Measurements from ENCODE around the gene NIPBL. TPM values are rescaled to one million over a fixed set of nuclear protein-coding genes. Genes with fewer than 3 reads are reported as not detected.
"Not testable (repeated sequence)": the region's sequence is repeated elsewhere in the genome, so short reads cannot be mapped to it uniquely, and the experiment has no call there.

The NIPBL gene
- total RNA-seq, 1 experiment from 2014 or later = 43.6 TPM

DNA sequence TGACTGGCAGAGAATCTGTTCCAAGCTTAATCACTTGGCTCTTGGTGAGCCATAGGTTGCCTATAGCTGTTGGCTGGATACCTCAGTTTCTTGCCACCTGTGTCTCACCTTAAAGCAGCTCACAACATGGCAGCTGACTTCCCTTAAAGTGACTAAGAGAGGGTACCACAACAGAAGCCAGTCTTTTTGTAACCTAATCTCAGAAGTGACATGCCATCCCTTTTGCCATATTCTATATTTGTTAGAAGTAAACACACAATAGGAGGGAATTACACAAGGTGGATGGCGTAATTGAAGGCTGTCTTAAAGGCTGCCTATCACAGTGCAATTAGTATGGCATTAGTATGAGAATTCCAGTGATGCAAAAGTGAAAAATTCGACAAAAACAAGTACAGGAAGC is 28.1 kb downstream of the NIPBL start:
- no peak for DNase-seq
- Histone ChIP-seq H3K4me1 (no peaks in the 10 kb centered on the region), H3K9me3 (replicated peaks) (peaks cover 12% of the 10 kb centered on the region), H3K36me3 (no peaks in the 10 kb centered on the region), H3K27ac (no peak overlapping the region), H3K4me3 (no peak overlapping the region), H3K27me3 (no peaks in the 10 kb centered on the region)

DNA sequence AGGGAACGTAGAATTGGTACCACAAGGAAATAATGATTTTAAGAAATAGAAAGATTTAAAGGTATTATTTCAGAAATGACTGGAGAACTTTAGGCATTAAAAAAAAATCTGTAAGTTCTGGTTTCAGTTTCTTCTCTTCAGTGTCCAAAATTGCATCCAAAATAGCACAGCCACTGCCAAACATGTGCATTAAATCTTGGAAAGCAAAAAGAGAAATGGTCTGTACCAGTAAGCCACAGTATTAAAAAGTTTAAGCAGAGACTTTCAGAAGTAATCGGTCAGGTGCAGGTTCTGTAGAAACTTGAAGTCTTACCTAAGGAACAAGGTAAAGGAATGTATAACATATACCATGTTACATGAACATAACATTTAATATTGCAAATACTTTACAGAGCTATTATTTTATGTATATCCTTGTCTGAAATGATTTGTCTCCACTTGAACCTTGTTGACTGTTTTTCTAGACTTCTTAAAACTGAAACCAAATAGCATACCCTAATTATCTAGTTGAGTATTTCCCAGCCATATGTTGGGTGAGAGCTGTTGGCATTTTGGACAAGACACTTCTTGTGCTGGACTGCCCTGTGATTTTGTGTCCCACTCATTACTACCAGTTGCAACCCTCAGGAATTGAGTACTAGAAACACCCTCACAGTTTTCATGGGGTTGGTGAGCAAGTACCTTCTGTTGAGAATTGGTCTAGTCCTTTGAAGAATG is 32.1 kb downstream of the NIPBL start:
- peaks cover 5% of the 10 kb centered on the region for H3K9me3 ChIP-seq (replicated peaks)
- DNase-seq = no peak

DNA sequence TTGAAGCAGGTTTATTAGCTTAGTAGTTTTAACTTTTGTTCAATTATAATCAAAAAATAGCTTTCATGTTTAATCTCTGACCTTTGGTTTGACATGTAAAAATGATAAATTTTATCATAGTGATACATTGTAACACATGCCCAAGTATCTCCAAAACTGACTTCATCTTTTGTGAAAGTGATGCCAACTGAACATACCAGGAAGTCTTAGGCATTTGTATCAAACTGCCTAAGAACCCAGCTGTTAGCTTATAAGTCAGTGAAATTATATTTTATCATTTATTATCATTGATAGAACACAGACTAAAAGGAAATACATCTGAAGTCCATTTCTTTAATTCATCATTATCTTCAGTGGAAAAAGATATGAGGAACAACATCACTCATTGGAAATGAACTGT is 39.1 kb downstream of the NIPBL start:
- no peak for DNase-seq
- Histone ChIP-seq H3K27ac (no peak overlapping the region), H3K4me3 (no peak overlapping the region), H3K4me1 (no peaks in the 10 kb centered on the region), H3K9me3 (replicated peaks) (no peaks in the 10 kb centered on the region; the same call in 1 of the 2 replicates), H3K27me3 (no peaks in the 10 kb centered on the region), H3K36me3 (no peaks in the 10 kb centered on the region; the same call in 1 of the 2 replicates)

More for the DNA sequence above, 32.1 kb downstream of the NIPBL start:
- Histone ChIP-seq H3K27me3 (no peaks in the 10 kb centered on the region), H3K36me3 (no peaks in the 10 kb centered on the region), H3K4me1 (no peaks in the 10 kb centered on the region), H3K27ac (no peak overlapping the region), H3K4me3 (no peak overlapping the region)

DNA sequence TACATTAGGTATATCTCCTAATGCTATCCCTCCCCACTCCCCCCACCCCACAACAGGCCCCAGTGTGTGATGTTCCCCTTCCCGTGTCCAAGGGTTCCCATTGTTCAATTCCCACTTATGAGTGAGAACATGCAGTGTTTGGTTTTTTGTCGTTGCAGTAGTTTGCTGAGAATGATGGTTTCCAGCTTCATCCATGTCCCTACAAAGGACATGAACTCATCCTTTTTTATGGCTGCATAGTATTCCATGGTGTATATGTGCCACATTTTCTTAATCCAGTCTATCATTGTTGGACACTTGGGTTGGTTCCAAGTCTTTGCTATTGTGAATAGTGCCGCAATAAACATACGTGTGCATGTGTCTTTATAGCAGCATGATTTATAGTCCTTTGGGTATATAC is 40.0 kb downstream of the NIPBL start:
- not testable (repeated sequence) for H3K36me3 ChIP-seq; H3K27ac ChIP-seq; H3K27me3 ChIP-seq; H3K4me1 ChIP-seq; H3K4me3 ChIP-seq; H3K9me3 ChIP-seq (replicated peaks); DNase-seq

DNA sequence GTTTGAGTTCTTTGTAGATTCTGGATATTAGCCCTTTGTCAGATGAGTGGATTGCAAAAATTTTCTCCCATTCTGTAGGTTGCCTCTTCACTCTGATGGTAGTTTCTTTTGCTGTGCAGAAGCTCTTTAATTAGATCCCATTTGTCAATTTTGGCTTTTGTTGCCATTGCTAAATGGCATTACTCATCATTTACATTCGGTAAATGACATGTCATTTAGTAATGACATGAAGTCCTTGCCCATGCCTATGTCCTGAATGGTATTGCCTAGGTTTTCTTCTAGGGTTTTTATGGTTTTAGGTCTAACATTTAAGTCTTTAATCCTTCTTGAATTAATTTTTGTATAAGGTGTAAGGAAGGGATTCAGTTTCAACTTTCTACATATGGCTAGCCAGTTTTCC is 40.8 kb downstream of the NIPBL start:
- not testable (repeated sequence) for H3K9me3 ChIP-seq (replicated peaks); H3K27ac ChIP-seq; H3K4me3 ChIP-seq; H3K27me3 ChIP-seq; DNase-seq; H3K36me3 ChIP-seq; H3K4me1 ChIP-seq

DNA sequence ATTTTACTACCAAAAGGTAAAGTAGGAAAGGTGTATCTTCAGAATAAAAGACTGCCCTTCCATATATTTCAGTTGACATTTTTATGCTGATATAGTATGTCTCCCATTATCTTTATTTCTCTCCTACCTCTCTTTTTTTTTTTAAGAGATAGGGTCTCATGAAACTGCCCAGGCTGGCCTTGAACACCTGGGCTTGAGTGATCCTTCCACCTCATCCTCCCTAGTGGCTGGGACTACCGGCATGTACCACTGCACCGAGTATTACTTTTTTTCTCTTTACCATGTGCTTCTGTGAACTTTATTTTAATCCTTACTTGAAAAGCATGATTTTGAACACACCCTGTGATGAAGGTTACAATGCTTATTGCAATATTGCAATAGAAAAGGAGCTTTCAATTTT is 42.7 kb downstream of the NIPBL start:
- no peaks in the 10 kb centered on the region; the same call in 1 of the 2 replicates for H3K9me3 ChIP-seq (replicated peaks)
- DNase-seq = no peak

DNA sequence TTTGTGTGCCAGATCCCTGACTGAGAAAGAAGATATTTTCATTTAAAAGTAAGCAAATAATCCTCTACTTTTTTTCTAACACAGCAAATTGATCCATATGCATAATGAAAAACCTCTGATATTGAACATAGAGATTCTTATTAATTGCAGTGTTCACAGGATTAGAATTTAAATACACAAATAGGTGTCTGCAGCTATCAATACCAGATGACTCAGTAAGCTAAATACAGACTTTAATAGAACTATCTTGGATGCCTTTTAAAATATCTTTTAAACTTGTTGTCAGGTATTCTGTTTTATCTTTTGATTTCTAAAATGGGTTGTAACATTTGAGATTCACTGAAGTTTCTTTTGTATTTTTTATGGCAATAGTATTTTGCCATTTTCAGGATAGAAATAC is 43.1 kb downstream of the NIPBL start:
- no peak for DNase-seq
- no peaks in the 10 kb centered on the region for H3K27me3 ChIP-seq

More for the DNA sequence above, 42.7 kb downstream of the NIPBL start:
- Histone ChIP-seq H3K4me1 (no peaks in the 10 kb centered on the region), H3K4me3 (no peak overlapping the region), H3K27ac (no peak overlapping the region), H3K27me3 (no peaks in the 10 kb centered on the region), H3K36me3 (peaks cover 2% of the 10 kb centered on the region; the same call in 1 of the 2 replicates)

DNA sequence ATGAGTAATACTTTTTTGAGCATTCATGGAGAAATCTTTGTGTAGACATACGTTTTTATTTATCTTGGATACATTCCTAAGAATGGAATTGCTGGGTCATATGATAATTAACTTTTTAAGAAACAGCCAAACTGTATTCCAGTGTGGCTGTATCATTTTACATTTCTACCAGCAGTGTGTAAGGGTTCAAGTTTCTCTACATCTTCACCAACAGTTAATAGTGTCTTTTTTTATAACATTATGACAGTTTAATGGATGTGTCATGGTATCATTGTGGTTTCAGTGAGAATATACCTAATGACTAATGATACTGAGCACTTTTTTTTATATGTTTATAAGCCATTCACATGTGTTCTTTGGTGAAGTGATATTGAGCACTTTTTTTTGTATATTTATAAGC is 52.4 kb downstream of the NIPBL start:
- peaks cover 5% of the 10 kb centered on the region; the same call in 1 of the 2 replicates for H3K4me1 ChIP-seq
- H3K36me3 ChIP-seq = no peaks in the 10 kb centered on the region
- peak in 1 of 2 experiments; percentile 27 for DNase-seq
- H3K27ac ChIP-seq = no peak overlapping the region
- no peaks in the 10 kb centered on the region for H3K27me3 ChIP-seq
- no peak overlapping the region for H3K4me3 ChIP-seq
- 0 out of 2 replicates have a peak, but pooled peaks cover 4% of the 10 kb centered on the region for H3K9me3 ChIP-seq (replicated peaks)

More for the DNA sequence above, 43.1 kb downstream of the NIPBL start:
- Histone ChIP-seq H3K4me1 (no peaks in the 10 kb centered on the region), H3K9me3 (replicated peaks) (no peaks in the 10 kb centered on the region; the same call in 1 of the 2 replicates), H3K27ac (no peak overlapping the region), H3K4me3 (no peak overlapping the region), H3K36me3 (peaks cover 2% of the 10 kb centered on the region; the same call in 1 of the 2 replicates)

DNA sequence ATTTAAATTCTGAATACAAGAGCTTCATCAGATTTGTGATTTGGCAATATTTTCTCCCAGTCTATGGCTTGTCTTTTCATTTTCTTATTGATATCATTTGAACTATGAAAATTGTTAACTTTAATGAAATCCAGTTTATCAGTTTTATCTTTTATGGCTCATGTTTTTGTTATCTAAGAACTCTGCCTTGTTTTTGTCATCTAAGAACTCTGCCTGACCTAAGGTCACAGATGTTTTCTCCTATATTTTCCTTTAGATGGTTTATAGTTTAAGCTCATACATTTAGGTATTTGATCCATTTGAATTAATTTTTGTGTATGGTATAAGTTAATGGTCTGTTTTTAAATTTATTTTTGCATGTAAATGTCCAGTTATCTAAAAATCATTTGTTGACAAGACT is 52.9 kb downstream of the NIPBL start:
- no peak for DNase-seq
- H3K9me3 ChIP-seq (replicated peaks) = 0 out of 2 replicates have a peak, but pooled peaks cover 4% of the 10 kb centered on the region
- peaks cover 5% of the 10 kb centered on the region; the same call in 1 of the 2 replicates for H3K4me1 ChIP-seq
- no peak overlapping the region for H3K4me3 ChIP-seq
- H3K36me3 ChIP-seq = no peaks in the 10 kb centered on the region
- H3K27me3 ChIP-seq = no peaks in the 10 kb centered on the region
- no peak overlapping the region for H3K27ac ChIP-seq

DNA sequence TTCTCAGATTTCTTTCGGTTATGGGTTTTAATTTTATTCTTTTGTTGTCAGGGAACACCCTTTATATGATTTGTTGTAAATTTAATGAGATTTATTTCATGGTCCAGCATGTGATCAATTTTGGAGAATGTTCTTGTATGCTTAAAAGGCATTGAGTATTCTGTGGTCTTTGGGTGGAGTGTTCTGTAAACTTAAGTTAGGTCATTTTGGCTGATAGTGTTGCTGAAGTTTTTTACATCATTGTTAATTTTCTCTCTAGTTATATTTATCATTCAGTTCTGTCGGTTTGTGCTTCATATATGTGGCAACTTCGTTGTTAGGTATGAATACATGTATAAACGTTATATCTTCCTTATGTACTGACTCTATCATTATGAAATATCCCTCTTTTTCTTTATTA is 55.5 kb downstream of the NIPBL start:
- DNase-seq = no peak
- no peaks in the 10 kb centered on the region for H3K36me3 ChIP-seq
- no peaks in the 10 kb centered on the region for H3K9me3 ChIP-seq (replicated peaks)
- H3K4me1 ChIP-seq = peaks cover 5% of the 10 kb centered on the region; the same call in 1 of the 2 replicates
- no peaks in the 10 kb centered on the region for H3K27me3 ChIP-seq
- H3K4me3 ChIP-seq = no peak overlapping the region
- H3K27ac ChIP-seq = no peak overlapping the region

DNA sequence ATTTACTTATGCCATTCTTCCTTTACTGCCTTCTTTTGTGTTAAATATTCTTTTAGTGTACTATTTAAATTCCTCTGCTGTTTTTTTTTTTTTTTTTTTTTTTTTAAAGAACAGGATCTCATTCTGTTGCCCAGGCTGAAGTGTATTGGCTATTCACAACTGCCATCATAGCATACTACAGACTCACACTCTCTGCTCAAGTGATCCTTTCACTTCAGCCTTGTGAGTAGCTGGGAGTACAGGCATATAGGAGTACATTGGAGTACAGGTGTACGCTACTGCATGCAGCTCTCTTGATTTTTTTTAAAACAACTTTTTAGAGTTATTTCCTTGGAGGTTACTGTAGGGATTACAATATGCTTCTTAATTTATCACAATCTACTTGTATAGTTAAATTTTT is 56.1 kb downstream of the NIPBL start:
- no peaks in the 10 kb centered on the region for H3K9me3 ChIP-seq (replicated peaks)
- no peak overlapping the region for H3K27ac ChIP-seq
- no peaks in the 10 kb centered on the region for H3K27me3 ChIP-seq
- H3K36me3 ChIP-seq = no peaks in the 10 kb centered on the region
- H3K4me3 ChIP-seq = no peak overlapping the region
- H3K4me1 ChIP-seq = peaks cover 5% of the 10 kb centered on the region; the same call in 1 of the 2 replicates
- no peak for DNase-seq

DNA sequence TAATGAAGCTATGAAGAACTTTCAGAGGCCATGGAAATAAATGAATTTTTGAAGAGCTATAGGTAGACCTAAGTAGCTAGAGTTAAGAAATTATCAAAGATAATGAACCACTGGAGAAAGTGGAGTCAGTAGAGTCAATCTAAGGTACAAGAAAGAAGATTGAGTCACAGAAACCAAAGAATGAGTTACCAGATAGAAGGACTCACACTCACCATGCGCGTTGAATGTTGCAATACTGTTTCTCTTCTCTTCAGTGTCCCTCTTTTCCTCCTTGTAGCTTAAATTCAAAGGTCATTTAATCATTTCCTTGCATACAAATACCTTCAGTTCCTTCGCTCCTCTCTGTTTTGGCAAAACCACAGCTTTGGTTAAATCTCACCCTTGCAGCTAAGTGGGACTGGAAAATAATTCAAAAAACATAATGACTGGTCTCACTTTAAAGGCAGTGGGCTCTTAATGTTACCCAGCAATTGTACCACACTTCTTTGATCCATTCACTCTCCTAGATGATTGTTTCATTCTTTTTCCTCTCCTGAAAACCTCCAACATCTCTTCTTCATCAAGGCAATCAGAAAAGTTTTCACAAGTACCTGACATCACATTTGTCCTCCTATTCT is 58.3 kb downstream of the NIPBL start:
- no peak overlapping the region for H3K27ac ChIP-seq
- H3K27me3 ChIP-seq = no peaks in the 10 kb centered on the region
- H3K4me3 ChIP-seq = no peak overlapping the region
- no peaks in the 10 kb centered on the region for H3K36me3 ChIP-seq
- H3K4me1 ChIP-seq = peaks cover under 1% of the 10 kb centered on the region; the same call in 1 of the 2 replicates
- no peaks in the 10 kb centered on the region for H3K9me3 ChIP-seq (replicated peaks)
- no peak for DNase-seq

DNA sequence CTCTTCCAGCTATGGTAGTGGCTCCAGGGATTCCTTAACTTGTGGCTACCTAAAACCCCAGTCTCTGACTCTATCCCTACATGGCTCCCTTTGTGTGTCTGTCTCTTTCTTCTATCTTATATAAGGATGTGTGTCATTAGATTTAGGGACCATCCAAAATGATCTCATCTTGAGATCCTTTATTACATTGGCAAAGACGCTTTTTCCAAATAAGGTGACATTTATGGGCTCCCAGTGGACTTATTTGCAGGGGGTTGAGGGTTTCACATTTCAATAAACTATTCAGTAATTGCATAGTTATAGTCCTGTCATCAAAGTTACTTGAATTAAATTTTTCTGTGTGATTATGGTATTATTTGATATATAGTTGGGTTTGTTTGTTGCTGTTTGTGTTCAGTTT is 59.2 kb downstream of the NIPBL start:
- Histone ChIP-seq H3K9me3 (replicated peaks) (no peaks in the 10 kb centered on the region), H3K36me3 (no peaks in the 10 kb centered on the region), H3K27ac (no peak overlapping the region), H3K4me1 (no peaks in the 10 kb centered on the region), H3K27me3 (no peaks in the 10 kb centered on the region), H3K4me3 (no peak overlapping the region)
- DNase-seq = no peak

DNA sequence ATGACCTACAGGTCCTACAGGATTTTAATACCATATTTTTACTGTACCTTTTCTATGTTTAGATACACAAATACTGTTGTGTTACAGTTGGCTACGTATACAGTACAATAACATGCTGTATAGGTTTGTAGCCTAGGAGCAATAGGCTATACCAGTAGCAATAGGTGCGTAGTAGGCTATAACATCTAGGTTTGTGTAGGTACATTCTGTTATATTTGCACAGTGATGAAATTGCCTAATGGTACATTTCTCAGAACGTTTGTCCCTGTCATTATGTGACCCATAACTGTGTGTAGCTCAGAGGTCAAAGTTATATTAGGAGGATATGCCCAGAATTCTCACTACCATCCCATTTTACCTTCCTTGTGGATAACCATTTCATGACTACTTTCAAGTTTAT is 59.7 kb downstream of the NIPBL start:
- H3K4me1 ChIP-seq = no peaks in the 10 kb centered on the region
- no peak overlapping the region for H3K27ac ChIP-seq
- H3K27me3 ChIP-seq = no peaks in the 10 kb centered on the region
- no peaks in the 10 kb centered on the region for H3K9me3 ChIP-seq (replicated peaks)
- no peak overlapping the region for H3K4me3 ChIP-seq
- H3K36me3 ChIP-seq = no peaks in the 10 kb centered on the region
- DNase-seq = no peak

DNA sequence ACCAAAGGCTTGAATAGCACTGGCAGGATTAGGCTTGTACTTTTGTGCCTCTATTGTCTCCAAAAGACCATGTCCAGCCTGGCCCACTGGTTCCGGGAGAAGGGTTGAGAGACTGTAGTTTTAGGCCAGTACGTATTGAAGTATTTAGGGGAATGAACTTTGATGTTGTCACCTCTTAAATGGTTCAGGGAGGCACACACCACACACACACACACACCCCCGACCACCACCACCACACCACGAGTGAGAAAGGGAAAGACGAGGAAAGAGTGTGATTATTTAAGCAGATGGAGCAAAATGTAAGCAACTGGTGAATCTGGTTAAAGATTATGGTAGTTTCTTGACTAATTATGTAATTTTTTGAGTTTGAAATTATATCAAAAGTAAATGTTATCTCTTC is 61.6 kb downstream of the NIPBL start:
- no peaks in the 10 kb centered on the region for H3K36me3 ChIP-seq
- no peak overlapping the region for H3K4me3 ChIP-seq
- H3K27me3 ChIP-seq = no peaks in the 10 kb centered on the region
- no peak for DNase-seq
- H3K27ac ChIP-seq = no peak overlapping the region
- H3K9me3 ChIP-seq (replicated peaks) = no peaks in the 10 kb centered on the region
- no peaks in the 10 kb centered on the region for H3K4me1 ChIP-seq

Data from SJCRH30 (cell line).